Measurements from ENCODE around the gene SRXN1.

Gene SRXN1

GRCh38 chr20:637559-637958 lies 15.4 kb downstream of the SRXN1 start:
- no peaks in the 10 kb centered on the region for H3K4me1 ChIP-seq (ENCODE audit: control insufficient read depth, insufficient read depth, low read length)
- no peak overlapping the region for H3K4me3 ChIP-seq (ENCODE audit: low read length)
- H3K9me3 ChIP-seq (ENCODE audit: control insufficient read depth, low read length), result no peaks in the 10 kb centered on the region
- H3K36me3 ChIP-seq (ENCODE audit: control insufficient read depth, insufficient read depth, low read length), result no peaks in the 10 kb centered on the region
- H3K27me3 ChIP-seq (ENCODE audit: control insufficient read depth, insufficient read depth, low read length), result peaks cover 6% of the 10 kb centered on the region
- H3K9ac ChIP-seq (ENCODE audit: low read length), result no peak overlapping the region

GRCh38 chr20:635893-636338 lies 17.1 kb downstream of the SRXN1 start:
- H3K4me3 ChIP-seq (ENCODE audit: low read length), result no peak overlapping the region
- no peak overlapping the region for H3K9ac ChIP-seq (ENCODE audit: low read length)
- H3K36me3 ChIP-seq (ENCODE audit: control insufficient read depth, insufficient read depth, low read length), result no peaks in the 10 kb centered on the region
- no peaks in the 10 kb centered on the region for H3K4me1 ChIP-seq (ENCODE audit: control insufficient read depth, insufficient read depth, low read length)
- peaks cover 5% of the 10 kb centered on the region for H3K27me3 ChIP-seq (ENCODE audit: control insufficient read depth, insufficient read depth, low read length)
- no peaks in the 10 kb centered on the region for H3K9me3 ChIP-seq (ENCODE audit: control insufficient read depth, low read length)

GRCh38 chr20:635028-635892 lies 17.7 kb downstream of the SRXN1 start:
- Histone ChIP-seq H3K9ac (ENCODE audit: low read length) (no peak overlapping the region), H3K27me3 (ENCODE audit: control insufficient read depth, insufficient read depth, low read length) (peaks cover 7% of the 10 kb centered on the region), H3K9me3 (ENCODE audit: control insufficient read depth, low read length) (no peaks in the 10 kb centered on the region), H3K4me1 (ENCODE audit: control insufficient read depth, insufficient read depth, low read length) (no peaks in the 10 kb centered on the region), H3K36me3 (ENCODE audit: control insufficient read depth, insufficient read depth, low read length) (no peaks in the 10 kb centered on the region), H3K4me3 (ENCODE audit: low read length) (no peak overlapping the region)

GRCh38 chr20:634148-634925 lies 18.7 kb downstream of the SRXN1 start:
- peaks cover 7% of the 10 kb centered on the region for H3K27me3 ChIP-seq (ENCODE audit: control insufficient read depth, insufficient read depth, low read length)
- no peaks in the 10 kb centered on the region for H3K9me3 ChIP-seq (ENCODE audit: control insufficient read depth, low read length)
- no peaks in the 10 kb centered on the region for H3K4me1 ChIP-seq (ENCODE audit: control insufficient read depth, insufficient read depth, low read length)
- H3K4me3 ChIP-seq (ENCODE audit: low read length), result no peak overlapping the region
- H3K9ac ChIP-seq (ENCODE audit: low read length), result no peak overlapping the region
- no peaks in the 10 kb centered on the region for H3K36me3 ChIP-seq (ENCODE audit: control insufficient read depth, insufficient read depth, low read length)

- no peaks in the 10 kb centered on the region for H3K4me1 ChIP-seq (ENCODE audit: control insufficient read depth, insufficient read depth, low read length)
- no peak overlapping the region for H3K9ac ChIP-seq (ENCODE audit: low read length)
- H3K9me3 ChIP-seq (ENCODE audit: control insufficient read depth, low read length), result no peaks in the 10 kb centered on the region
- H3K36me3 ChIP-seq (ENCODE audit: control insufficient read depth, insufficient read depth, low read length), result no peaks in the 10 kb centered on the region
- H3K4me3 ChIP-seq (ENCODE audit: low read length), result no peak overlapping the region
- H3K27me3 ChIP-seq (ENCODE audit: control insufficient read depth, insufficient read depth, low read length), result peaks cover 7% of the 10 kb centered on the region
Measured at GRCh38 chr20:631101-631500, 21.9 kb downstream of the SRXN1 start.

- Histone ChIP-seq H3K9me3 (ENCODE audit: control insufficient read depth, low read length) (no peaks in the 10 kb centered on the region), H3K4me3 (ENCODE audit: low read length) (no peak overlapping the region), H3K27me3 (ENCODE audit: control insufficient read depth, insufficient read depth, low read length) (peaks cover 9% of the 10 kb centered on the region), H3K36me3 (ENCODE audit: control insufficient read depth, insufficient read depth, low read length) (no peaks in the 10 kb centered on the region), H3K9ac (ENCODE audit: low read length) (no peak overlapping the region), H3K4me1 (ENCODE audit: control insufficient read depth, insufficient read depth, low read length) (no peaks in the 10 kb centered on the region)
Measured at GRCh38 chr20:626579-626978, 26.4 kb downstream of the SRXN1 start.

- Histone ChIP-seq H3K4me1 (ENCODE audit: control insufficient read depth, insufficient read depth, low read length) (no peaks in the 10 kb centered on the region), H3K27me3 (ENCODE audit: control insufficient read depth, insufficient read depth, low read length) (peaks cover 15% of the 10 kb centered on the region), H3K9me3 (ENCODE audit: control insufficient read depth, low read length) (no peaks in the 10 kb centered on the region), H3K36me3 (ENCODE audit: control insufficient read depth, insufficient read depth, low read length) (no peaks in the 10 kb centered on the region), H3K9ac (ENCODE audit: low read length) (no peak overlapping the region), H3K4me3 (ENCODE audit: low read length) (no peak overlapping the region)
Measured at GRCh38 chr20:625360-625932, 27.6 kb downstream of the SRXN1 start.

GRCh38 chr20:623704-624103 lies 29.3 kb downstream of the SRXN1 start:
- peaks cover 15% of the 10 kb centered on the region for H3K27me3 ChIP-seq (ENCODE audit: control insufficient read depth, insufficient read depth, low read length)
- H3K9me3 ChIP-seq (ENCODE audit: control insufficient read depth, low read length), result no peaks in the 10 kb centered on the region
- no peak overlapping the region for H3K9ac ChIP-seq (ENCODE audit: low read length)
- H3K4me1 ChIP-seq (ENCODE audit: control insufficient read depth, insufficient read depth, low read length), result no peaks in the 10 kb centered on the region
- no peaks in the 10 kb centered on the region for H3K36me3 ChIP-seq (ENCODE audit: control insufficient read depth, insufficient read depth, low read length)
- H3K4me3 ChIP-seq (ENCODE audit: low read length), result no peak overlapping the region

- Histone ChIP-seq H3K36me3 (ENCODE audit: control insufficient read depth, insufficient read depth, low read length) (no peaks in the 10 kb centered on the region), H3K4me3 (ENCODE audit: low read length) (no peak overlapping the region), H3K9me3 (ENCODE audit: control insufficient read depth, low read length) (no peaks in the 10 kb centered on the region), H3K27me3 (ENCODE audit: control insufficient read depth, insufficient read depth, low read length) (peaks cover 15% of the 10 kb centered on the region), H3K4me1 (ENCODE audit: control insufficient read depth, insufficient read depth, low read length) (no peaks in the 10 kb centered on the region), H3K9ac (ENCODE audit: low read length) (no peak overlapping the region)
Measured at GRCh38 chr20:623021-623420, 30.0 kb downstream of the SRXN1 start.

- peaks cover 15% of the 10 kb centered on the region for H3K27me3 ChIP-seq (ENCODE audit: control insufficient read depth, insufficient read depth, low read length)
- H3K9me3 ChIP-seq (ENCODE audit: control insufficient read depth, low read length), result no peaks in the 10 kb centered on the region
- H3K36me3 ChIP-seq (ENCODE audit: control insufficient read depth, insufficient read depth, low read length), result no peaks in the 10 kb centered on the region
- H3K9ac ChIP-seq (ENCODE audit: low read length), result no peak overlapping the region
- H3K4me1 ChIP-seq (ENCODE audit: control insufficient read depth, insufficient read depth, low read length), result no peaks in the 10 kb centered on the region
- H3K4me3 ChIP-seq (ENCODE audit: low read length), result no peak overlapping the region
Measured at GRCh38 chr20:622161-622560, 30.8 kb downstream of the SRXN1 start.

- no peaks in the 10 kb centered on the region for H3K4me1 ChIP-seq (ENCODE audit: control insufficient read depth, insufficient read depth, low read length)
- H3K9me3 ChIP-seq (ENCODE audit: control insufficient read depth, low read length), result no peaks in the 10 kb centered on the region
- no peak overlapping the region for H3K9ac ChIP-seq (ENCODE audit: low read length)
- H3K27me3 ChIP-seq (ENCODE audit: control insufficient read depth, insufficient read depth, low read length), result peaks cover 15% of the 10 kb centered on the region
- no peaks in the 10 kb centered on the region for H3K36me3 ChIP-seq (ENCODE audit: control insufficient read depth, insufficient read depth, low read length)
- H3K4me3 ChIP-seq (ENCODE audit: low read length), result no peak overlapping the region
Measured at GRCh38 chr20:621125-621756, 31.8 kb downstream of the SRXN1 start.

Measured in mucosa of stomach (tissue), 1 donor.